Middle frontal gyrus (tissue), 1 donor: ENCODE data around the gene YTHDC2.

Source experiments
- DNase-seq: peaks from one replicate; pipeline ENCODE4 v3.0.0-alpha.2; 2015; ENCODE audit warnings: low spot score; ENCODE audit errors: extremely low spot score

YTHDC2 gene

GRCh38 chr5:113513384-113514288 is at the start of gene YTHDC2:
TSS of gene YTHDC2 (plus strand) at chr5:113513694. CDS start at chr5:113513896, 202 bp downstream.
- peak; percentile 72 for DNase-seq

- no peak for DNase-seq
Measured at GRCh38 chr5:113474100-113474728, 39.3 kb upstream of the YTHDC2 start.

GRCh38 chr5:113478691-113479090 is 34.8 kb upstream of the YTHDC2 start:
- DNase-seq, result no peak

- no peak for DNase-seq
Measured at GRCh38 chr5:113480243-113480642, 33.3 kb upstream of the YTHDC2 start.

GRCh38 chr5:113487416-113487780 is 26.1 kb upstream of the YTHDC2 start:
- no peak for DNase-seq

- no peak for DNase-seq
Measured at GRCh38 chr5:113487781-113488644, 25.5 kb upstream of the YTHDC2 start, which contains the start of gene MCC. TSS of gene MCC (minus strand) at chr5:113488453.

GRCh38 chr5:113488645-113489184 is 24.8 kb upstream of the YTHDC2 start:
- no peak for DNase-seq

- DNase-seq, result no peak
Measured at GRCh38 chr5:113489299-113489698, 24.2 kb upstream of the YTHDC2 start.

GRCh38 chr5:113490317-113490716 is 23.2 kb upstream of the YTHDC2 start:
- no peak for DNase-seq

GRCh38 chr5:113491022-113491421 is 22.5 kb upstream of the YTHDC2 start:
- no peak for DNase-seq

- no peak for DNase-seq
Measured at GRCh38 chr5:113493446-113493845, 20.0 kb upstream of the YTHDC2 start.

- no peak for DNase-seq
Measured at GRCh38 chr5:113495422-113495841, 18.1 kb upstream of the YTHDC2 start.

- no peak for DNase-seq
Measured at GRCh38 chr5:113502073-113502472, 11.4 kb upstream of the YTHDC2 start.

GRCh38 chr5:113503146-113503545 is 10.3 kb upstream of the YTHDC2 start:
- no peak for DNase-seq

- DNase-seq, result no peak
Measured at GRCh38 chr5:113505181-113505580, 8.3 kb upstream of the YTHDC2 start.

- no peak for DNase-seq
Measured at GRCh38 chr5:113507601-113508000, 5.9 kb upstream of the YTHDC2 start.

- no peak for DNase-seq
Measured at GRCh38 chr5:113508756-113509155, 4.7 kb upstream of the YTHDC2 start.

GRCh38 chr5:113510836-113511451 is 2.5 kb upstream of the YTHDC2 start:
- no peak for DNase-seq

GRCh38 chr5:113512341-113512740 is 1.2 kb upstream of the YTHDC2 start:
- DNase-seq, result no peak

- DNase-seq, result no peak
Measured at GRCh38 chr5:113514289-113514635, 768 bp downstream of the YTHDC2 start.

GRCh38 chr5:113518884-113519283 is 5.4 kb downstream of the YTHDC2 start:
- DNase-seq, result no peak
